ENCODE data around the gene EHMT1.
"Not testable (repeated sequence)": the region's sequence is repeated elsewhere in the genome, so short reads cannot be mapped to it uniquely, and the experiment has no call there.

The EHMT1 gene

DNA sequence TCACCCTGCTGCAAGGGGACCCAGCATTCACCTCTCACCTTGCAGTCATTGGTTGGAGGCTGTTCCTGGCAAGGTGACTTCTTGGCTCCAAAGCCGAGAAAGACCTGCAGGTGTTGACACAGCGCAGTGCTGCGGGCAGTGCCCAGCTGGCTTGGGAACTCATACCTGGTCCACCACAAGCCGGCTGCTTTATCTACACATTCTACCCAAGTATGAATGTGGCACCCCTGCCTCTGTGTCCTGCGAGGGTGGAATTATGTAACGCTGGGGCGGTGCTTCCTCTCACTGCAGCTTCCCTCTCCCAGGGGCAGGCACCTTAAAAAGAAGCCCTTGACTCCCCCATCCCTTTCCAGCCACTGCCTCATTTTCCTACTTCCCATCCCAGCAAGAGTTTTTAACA is 26.0 kb upstream of the EHMT1 start:
- Histone ChIP-seq H3K27me3 (ENCODE audit: insufficient read depth, low read depth, severe bottlenecking) (no peaks in the 10 kb centered on the region), H3K27ac (no peak overlapping the region), H3K4me3 (ENCODE audit: low read depth, low read length) (no peak overlapping the region), H3K36me3 (peaks cover 20% of the 10 kb centered on the region), H3K9me3 (ENCODE audit: severe bottlenecking) (no peaks in the 10 kb centered on the region)
- no peak for DNase-seq
- TF ChIP-seq, protein P1, sequence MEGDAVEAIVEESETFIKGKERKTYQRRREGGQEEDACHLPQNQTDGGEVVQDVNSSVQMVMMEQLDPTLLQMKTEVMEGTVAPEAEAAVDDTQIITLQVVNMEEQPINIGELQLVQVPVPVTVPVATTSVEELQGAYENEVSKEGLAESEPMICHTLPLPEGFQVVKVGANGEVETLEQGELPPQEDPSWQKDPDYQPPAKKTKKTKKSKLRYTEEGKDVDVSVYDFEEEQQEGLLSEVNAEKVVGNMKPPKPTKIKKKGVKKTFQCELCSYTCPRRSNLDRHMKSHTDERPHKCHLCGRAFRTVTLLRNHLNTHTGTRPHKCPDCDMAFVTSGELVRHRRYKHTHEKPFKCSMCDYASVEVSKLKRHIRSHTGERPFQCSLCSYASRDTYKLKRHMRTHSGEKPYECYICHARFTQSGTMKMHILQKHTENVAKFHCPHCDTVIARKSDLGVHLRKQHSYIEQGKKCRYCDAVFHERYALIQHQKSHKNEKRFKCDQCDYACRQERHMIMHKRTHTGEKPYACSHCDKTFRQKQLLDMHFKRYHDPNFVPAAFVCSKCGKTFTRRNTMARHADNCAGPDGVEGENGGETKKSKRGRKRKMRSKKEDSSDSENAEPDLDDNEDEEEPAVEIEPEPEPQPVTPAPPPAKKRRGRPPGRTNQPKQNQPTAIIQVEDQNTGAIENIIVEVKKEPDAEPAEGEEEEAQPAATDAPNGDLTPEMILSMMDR (IDR thresholded peaks at IDR 0.05; ENCODE audit: low read depth, low read length) = no peak

DNA sequence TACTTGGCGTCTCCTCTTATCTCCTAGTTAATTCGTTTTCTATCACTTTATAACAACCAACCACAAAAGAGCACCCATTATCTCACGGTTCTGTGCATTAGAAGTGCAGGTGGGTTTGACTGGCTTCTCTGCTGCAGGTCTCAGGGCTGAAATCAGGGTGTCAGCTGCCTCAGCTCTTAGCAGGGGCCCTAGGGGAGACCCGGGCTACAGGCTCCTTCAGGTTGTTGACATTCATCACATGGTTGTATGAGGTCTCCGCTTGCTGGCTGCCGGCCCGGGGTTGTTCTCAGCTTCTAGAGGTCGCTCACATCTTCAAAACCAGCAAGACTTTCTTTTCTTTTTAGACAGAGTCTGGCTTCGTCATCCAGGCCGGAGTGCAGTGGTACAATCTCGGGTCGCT is 25.6 kb upstream of the EHMT1 start:
- no peak overlapping the region for H3K4me3 ChIP-seq (ENCODE audit: low read depth, low read length)
- DNase-seq = no peak

DNA sequence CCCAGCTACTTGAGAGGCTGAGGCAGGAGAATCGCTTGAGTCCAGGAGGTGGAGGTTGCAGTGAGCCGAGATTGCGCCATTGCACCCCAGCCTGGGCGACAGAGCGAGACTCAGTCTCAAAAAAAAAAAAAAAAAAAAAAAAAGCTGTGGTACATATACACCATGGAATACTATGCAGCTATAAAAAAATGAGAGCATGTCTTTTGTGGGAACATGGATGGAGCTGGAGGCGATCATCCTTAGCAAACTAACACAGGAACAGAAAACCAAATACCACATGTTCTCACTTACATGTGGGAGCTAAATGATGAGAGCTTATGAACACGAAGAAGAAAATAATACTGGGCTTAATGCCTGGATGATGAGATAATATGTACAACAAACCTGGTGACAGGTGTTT is 22.2 kb upstream of the EHMT1 start:
- H3K36me3 ChIP-seq; DNase-seq; H3K27me3 ChIP-seq (ENCODE audit: insufficient read depth, low read depth, severe bottlenecking); H3K27ac ChIP-seq; H3K4me3 ChIP-seq (ENCODE audit: low read depth, low read length); H3K9me3 ChIP-seq (ENCODE audit: severe bottlenecking): not testable (repeated sequence)

More for the DNA sequence above, 25.6 kb upstream of the EHMT1 start:
- no peaks in the 10 kb centered on the region for H3K9me3 ChIP-seq (ENCODE audit: severe bottlenecking)
- no peak overlapping the region for H3K27ac ChIP-seq
- no peaks in the 10 kb centered on the region for H3K27me3 ChIP-seq (ENCODE audit: insufficient read depth, low read depth, severe bottlenecking)
- TF ChIP-seq, protein P1 (IDR thresholded peaks at IDR 0.05; ENCODE audit: low read depth, low read length) = no peak
- peaks cover 16% of the 10 kb centered on the region for H3K36me3 ChIP-seq

DNA sequence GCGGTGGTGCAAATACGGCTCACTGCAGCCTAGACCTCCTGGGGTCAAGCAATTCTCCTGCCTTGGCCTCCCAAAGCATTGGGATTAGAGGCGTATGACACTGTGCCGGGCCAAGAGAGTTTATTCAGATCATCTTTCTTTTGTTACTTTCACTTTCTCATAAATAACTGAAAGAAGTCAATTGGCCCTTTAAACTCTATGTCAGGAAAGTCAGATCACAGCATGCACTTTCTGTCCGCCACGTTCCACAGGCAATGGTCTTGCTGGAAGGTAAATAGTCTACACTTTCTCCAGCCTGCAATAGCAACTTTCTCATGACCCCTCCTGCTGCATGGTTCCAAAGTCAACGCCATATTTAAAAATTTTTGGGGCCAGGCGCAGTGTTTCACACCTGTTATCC is 19.9 kb upstream of the EHMT1 start:
- Histone ChIP-seq H3K4me3 (ENCODE audit: low read depth, low read length) (no peak overlapping the region), H3K9me3 (ENCODE audit: severe bottlenecking) (no peaks in the 10 kb centered on the region), H3K27ac (no peak overlapping the region), H3K36me3 (no peaks in the 10 kb centered on the region), H3K27me3 (ENCODE audit: insufficient read depth, low read depth, severe bottlenecking) (no peaks in the 10 kb centered on the region)
- TF ChIP-seq, protein P1 (IDR thresholded peaks at IDR 0.05; ENCODE audit: low read depth, low read length) = no peak
- no peak for DNase-seq

DNA sequence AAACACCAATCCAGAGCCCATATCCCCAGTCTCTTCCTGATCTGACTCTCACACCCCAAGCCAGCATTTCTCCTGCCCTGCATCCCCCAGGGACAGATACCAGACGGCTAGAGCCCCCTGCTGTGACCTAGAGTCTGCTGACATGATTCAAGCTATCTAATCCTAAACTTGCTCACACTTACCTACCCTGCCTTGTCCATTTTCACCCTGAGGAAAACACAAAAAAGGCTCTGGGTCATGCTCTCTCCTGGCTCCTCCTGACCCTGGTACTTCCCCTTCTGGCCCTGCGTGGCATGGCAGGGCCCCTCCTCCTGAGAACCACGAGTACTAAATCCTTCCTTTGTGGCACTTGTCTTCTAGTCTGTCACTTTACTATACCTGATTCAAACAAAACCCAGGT is 16.1 kb upstream of the EHMT1 start:
- H3K9me3 ChIP-seq (ENCODE audit: severe bottlenecking) = no peaks in the 10 kb centered on the region
- H3K36me3 ChIP-seq = no peaks in the 10 kb centered on the region
- TF ChIP-seq, protein P1 (IDR thresholded peaks at IDR 0.05; ENCODE audit: low read depth, low read length) = 0 out of 2 replicates have a peak, but pooled peaks have one; percentile 21
- no peaks in the 10 kb centered on the region for H3K27me3 ChIP-seq (ENCODE audit: insufficient read depth, low read depth, severe bottlenecking)
- H3K4me3 ChIP-seq (ENCODE audit: low read depth, low read length) = no peak overlapping the region
- DNase-seq = peak; percentile 70
- H3K27ac ChIP-seq = peak overlapping the region; percentile 17

DNA sequence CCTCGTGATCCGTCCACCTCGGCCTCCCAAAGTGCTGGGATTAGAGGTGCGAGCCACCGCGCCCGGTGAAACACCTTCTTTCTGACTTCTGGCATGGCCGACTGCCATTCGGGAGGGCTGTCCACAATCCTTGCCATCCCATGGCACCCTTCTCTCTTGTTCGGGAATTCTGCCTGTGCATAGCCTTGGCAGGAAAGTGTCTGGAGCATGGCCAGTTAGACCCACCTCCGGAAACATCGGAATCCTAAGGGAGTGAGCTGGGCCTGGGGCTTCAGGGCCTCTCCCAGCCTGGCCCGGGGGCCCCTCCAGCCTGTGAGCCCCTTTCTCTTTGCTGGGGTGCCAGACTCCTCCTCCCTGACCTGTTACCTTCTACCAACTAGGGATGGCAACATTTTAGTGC is 14.9 kb upstream of the EHMT1 start:
- Histone ChIP-seq H3K27me3 (ENCODE audit: insufficient read depth, low read depth, severe bottlenecking) (no peaks in the 10 kb centered on the region), H3K4me3 (ENCODE audit: low read depth, low read length) (no peak overlapping the region), H3K36me3 (no peaks in the 10 kb centered on the region), H3K27ac (no peak overlapping the region), H3K9me3 (ENCODE audit: severe bottlenecking) (no peaks in the 10 kb centered on the region)
- TF ChIP-seq, protein P1 (IDR thresholded peaks at IDR 0.05; ENCODE audit: low read depth, low read length) = no peak
- no peak for DNase-seq
